Cardiac fibroblast (primary cell): ENCODE results near the gene ME1.

ENCODE experiments used
- DNase-seq, 2 donors: peaks; one replicate each; pipeline versions ENCODE4 v3.0.0 to v3.0.0-alpha.2; 2010; ENCODE audit warnings: low read depth in 2 of 2
- H3K4me3 ChIP-seq, 2 donors: replicated peaks in 1 of 2; 1 replicate in 1 of 2; 2 replicates in 1 of 2; pipeline ENCODE4 v1.5.1; 2011; ENCODE audit warnings: low read depth in 2 of 2, low read length in 2 of 2, mild to moderate bottlenecking in 2 of 2, moderate library complexity in 1 of 2
- TF ChIP-seq, protein P1 (sequence below): IDR thresholded peaks from one replicate; pipeline ENCODE4 v1.5.1; 2011; ENCODE audit warnings: low read depth, mild to moderate bottlenecking, low read length, inconsistent platforms

The ME1 gene

DNA sequence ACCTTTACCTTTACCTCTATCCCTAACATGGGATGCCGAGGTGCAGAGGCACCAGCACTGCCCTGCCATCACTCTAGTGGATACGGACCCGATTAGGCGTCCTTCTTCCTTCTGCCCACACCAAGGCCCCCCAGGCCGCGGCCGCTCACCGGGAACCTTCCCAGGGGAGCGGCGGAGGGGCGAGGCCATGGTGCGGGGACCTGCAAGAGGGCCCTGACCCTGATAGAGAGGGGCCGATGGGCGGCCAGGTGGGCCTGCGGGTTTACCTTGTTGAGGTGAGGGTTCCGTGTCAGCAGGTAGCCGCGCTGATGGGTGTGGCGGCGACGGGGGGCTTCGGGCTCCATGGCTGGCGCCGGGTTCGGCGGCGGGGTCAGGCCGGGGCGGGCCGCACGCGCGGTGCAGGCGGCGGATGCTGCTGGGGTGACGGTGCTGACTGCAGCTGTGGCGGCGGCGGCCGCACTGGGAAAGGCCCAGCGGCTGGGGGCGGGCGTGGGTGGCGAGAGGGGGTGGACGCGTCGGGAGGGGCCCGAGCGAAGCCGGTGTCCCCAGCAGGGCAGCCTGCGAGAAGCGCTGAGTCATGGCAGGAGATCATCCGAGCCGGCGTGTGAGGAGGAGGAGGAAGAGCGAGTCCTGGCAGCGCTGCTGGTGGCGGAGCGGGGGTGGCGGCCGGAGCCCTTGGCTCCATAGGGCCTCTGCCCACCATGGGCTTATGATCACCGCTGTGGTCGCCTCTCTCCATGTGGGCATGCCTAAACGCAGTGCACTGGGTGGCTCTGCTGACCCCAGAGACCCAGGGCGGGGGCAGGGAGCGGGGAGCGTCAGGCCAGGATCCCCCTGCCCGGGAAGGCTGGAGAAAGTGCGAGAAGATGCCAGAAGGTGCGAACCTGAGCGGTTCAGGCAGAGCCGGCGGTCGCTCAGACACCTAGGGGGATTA is at the start of gene ME1:
TSS of gene ME1 (minus strand) at position 441 of the 934 bp plus-strand sequence. CDS start at position 344, 97 bp downstream.
- TF ChIP-seq, protein P1, sequence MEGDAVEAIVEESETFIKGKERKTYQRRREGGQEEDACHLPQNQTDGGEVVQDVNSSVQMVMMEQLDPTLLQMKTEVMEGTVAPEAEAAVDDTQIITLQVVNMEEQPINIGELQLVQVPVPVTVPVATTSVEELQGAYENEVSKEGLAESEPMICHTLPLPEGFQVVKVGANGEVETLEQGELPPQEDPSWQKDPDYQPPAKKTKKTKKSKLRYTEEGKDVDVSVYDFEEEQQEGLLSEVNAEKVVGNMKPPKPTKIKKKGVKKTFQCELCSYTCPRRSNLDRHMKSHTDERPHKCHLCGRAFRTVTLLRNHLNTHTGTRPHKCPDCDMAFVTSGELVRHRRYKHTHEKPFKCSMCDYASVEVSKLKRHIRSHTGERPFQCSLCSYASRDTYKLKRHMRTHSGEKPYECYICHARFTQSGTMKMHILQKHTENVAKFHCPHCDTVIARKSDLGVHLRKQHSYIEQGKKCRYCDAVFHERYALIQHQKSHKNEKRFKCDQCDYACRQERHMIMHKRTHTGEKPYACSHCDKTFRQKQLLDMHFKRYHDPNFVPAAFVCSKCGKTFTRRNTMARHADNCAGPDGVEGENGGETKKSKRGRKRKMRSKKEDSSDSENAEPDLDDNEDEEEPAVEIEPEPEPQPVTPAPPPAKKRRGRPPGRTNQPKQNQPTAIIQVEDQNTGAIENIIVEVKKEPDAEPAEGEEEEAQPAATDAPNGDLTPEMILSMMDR, result no peak
- peak; percentile 83 to 84 for DNase-seq
- H3K4me3 ChIP-seq, result peak within 1 kb of the TSS; percentile 73 to 74

GRCh38 chr6:83480470-83480869 is 49.6 kb upstream of the ME1 start:
- no peak overlapping the region for H3K4me3 ChIP-seq
- no peak for DNase-seq
- TF ChIP-seq, protein P1, result no peak

- DNase-seq, result no peak
Measured at GRCh38 chr6:83479389-83479788, 48.5 kb upstream of the ME1 start.

GRCh38 chr6:83476971-83477370 is 46.1 kb upstream of the ME1 start:
- TF ChIP-seq, protein P1, result no peak
- H3K4me3 ChIP-seq, result no peak overlapping the region
- no peak for DNase-seq

More at GRCh38 chr6:83479389-83479788, 48.5 kb upstream of the ME1 start:
- TF ChIP-seq, protein P1, result no peak
- H3K4me3 ChIP-seq, result no peak overlapping the region

GRCh38 chr6:83474309-83474708 is 43.5 kb upstream of the ME1 start:
- TF ChIP-seq, protein P1, result no peak
- peak; percentile 7 to 37 for DNase-seq

DNA sequence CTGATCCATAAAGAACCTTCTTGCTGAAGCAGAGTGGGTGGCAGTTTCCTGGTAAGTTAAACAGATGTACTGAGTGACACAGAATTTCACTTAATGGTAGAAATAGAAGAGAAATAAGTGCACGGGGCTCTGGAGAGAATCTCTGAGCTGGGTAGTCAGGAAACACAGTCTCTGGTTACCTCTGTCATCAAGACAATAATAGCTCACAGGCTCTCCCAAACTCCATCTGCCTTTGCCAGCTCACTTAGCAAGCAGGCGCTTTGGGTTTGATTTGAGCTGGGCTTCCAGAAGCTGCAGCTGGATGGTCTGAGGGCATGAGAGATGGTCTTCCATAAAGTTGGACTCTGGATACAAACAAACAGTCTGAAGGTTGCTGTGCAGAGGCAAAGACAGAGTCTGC is 41.9 kb upstream of the ME1 start:
- TF ChIP-seq, protein P1, result no peak
- DNase-seq, result no peak
- H3K4me3 ChIP-seq, result no peak overlapping the region

More at GRCh38 chr6:83474309-83474708, 43.5 kb upstream of the ME1 start:
- no peak overlapping the region for H3K4me3 ChIP-seq
